Measurements from ENCODE around the gene BICDL2. TPM values are rescaled to one million over a fixed set of nuclear protein-coding genes. Genes with fewer than 3 reads are reported as not detected.

Gene BICDL2
- total and polyA plus RNA-seq, 2 of the 4 experiments (the other 2 are of a cell fraction): 0.17 to 0.18 TPM

DNA sequence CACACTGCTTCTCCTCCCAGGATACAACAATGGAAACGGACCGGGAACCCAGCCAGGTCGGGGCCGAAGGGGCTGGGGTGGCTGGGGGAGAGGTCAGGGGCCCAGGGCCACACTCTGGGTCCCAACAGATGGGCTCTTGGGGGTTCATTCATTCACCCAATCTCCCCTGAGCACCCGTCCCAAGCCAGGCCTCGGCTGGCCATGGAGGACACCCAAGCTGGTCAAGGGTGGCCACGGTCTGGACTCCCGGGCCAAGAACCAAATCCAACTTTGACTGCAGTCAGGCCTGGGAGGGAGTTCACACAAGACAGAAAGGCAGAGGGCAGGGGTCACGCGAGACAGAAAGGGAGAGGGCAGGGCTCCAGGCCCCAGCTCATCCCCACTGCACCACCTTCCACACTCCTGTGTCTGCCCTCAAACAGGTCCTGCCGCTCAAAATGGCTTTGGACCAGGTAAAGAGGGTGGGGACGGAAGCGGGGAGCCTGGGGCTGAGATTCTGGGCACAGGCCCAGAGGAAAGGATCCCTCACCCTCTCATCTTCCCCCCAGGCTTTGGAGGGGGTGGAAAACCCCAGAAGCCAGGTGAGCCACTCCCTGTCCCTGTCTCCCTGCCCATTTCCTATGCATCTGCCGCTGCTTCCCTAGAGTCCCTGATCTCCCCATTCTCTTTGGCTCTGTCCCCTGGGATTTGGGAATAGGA lies 44.2 kb downstream of the BICDL2 start:
- no peak for ATAC-seq (ENCODE audit: low read depth)
- Histone ChIP-seq H3K4me1 (ENCODE audit: control insufficient read depth, insufficient read depth, low read length) (no peaks in the 10 kb centered on the region), H3K36me3 (ENCODE audit: control insufficient read depth, insufficient read depth, low read length) (no peaks in the 10 kb centered on the region), H2AFZ (replicated peaks; ENCODE audit: low read length, poor library complexity) (no peak overlapping the region), H4K20me1 (ENCODE audit: insufficient read depth, low read length) (no peaks in the 10 kb centered on the region), H3K27ac (ENCODE audit: insufficient read depth, low read length) (no peak overlapping the region), H2AK9ac (replicated peaks; ENCODE audit: low read depth, low read length, poor library complexity) (no peak overlapping the region), H2AK5ac (ENCODE audit: low read depth, low read length) (no peak overlapping the region), H3K4me2 (ENCODE audit: low read depth, low read length) (no peak overlapping the region), H3K9ac (ENCODE audit: low read depth, low read length) (no peak overlapping the region), H2BK5ac (ENCODE audit: low read depth, low read length, poor library complexity, severe bottlenecking) (no peak overlapping the region), H3K79me1 (ENCODE audit: low read depth in 1 of 2, low read length in 2 of 2) (no peaks in the 10 kb centered on the region), H2BK20ac (ENCODE audit: low read depth, low read length) (no peak overlapping the region), H2BK120ac (ENCODE audit: low read depth, low read length) (no peak overlapping the region), H3K18ac (ENCODE audit: low read depth, low read length) (no peak overlapping the region), H3K4ac (ENCODE audit: low read depth, low read length) (no peak overlapping the region), H3K27me3 (ENCODE audit: control insufficient read depth, insufficient read depth, low read length) (peaks cover 41% of the 10 kb centered on the region), H4K5ac (ENCODE audit: low read depth, low read length) (no peak overlapping the region), H3K4me3 (ENCODE audit: insufficient read depth, low read depth, low read length) (no peak overlapping the region), H2BK15ac (ENCODE audit: low read depth, low read length) (no peak overlapping the region), H3K9me3 (ENCODE audit: control insufficient read depth, insufficient read depth, low read length) (no peaks in the 10 kb centered on the region), H3K14ac (replicated peaks; ENCODE audit: low read depth, low read length) (no peak overlapping the region), H4K91ac (ENCODE audit: insufficient read depth, low read depth, low read length) (no peak overlapping the region), H3K56ac (ENCODE audit: extremely low read depth, insufficient read depth, low read length) (no peak overlapping the region), H3K23ac (ENCODE audit: low read depth, low read length) (no peak overlapping the region), H4K8ac (ENCODE audit: low read depth in 2 of 2, low read length in 2 of 2) (no peak overlapping the region), H3K9me1 (ENCODE audit: insufficient read depth, low read length) (no peaks in the 10 kb centered on the region)
- no TSS peak for BruUV-seq (replicated peaks)
- POLR2A ChIA-PET (ENCODE audit: unreplicated experiment): no interaction called here
- CTCF ChIA-PET: no interaction called here
- TF ChIP-seq MXI1 (IDR thresholded peaks at IDR 0.05; ENCODE audit: borderline replicate concordance, low read depth, low read length): no peak
- TF ChIP-seq RCOR1 (IDR thresholded peaks at IDR 0.05; ENCODE audit: insufficient replicate concordance, low read length): no peak
- no peak for TF ChIP-seq NFE2L2 (IDR thresholded peaks at IDR 0.05; ENCODE audit: low read depth, low read length)
- TF ChIP-seq, protein P1, sequence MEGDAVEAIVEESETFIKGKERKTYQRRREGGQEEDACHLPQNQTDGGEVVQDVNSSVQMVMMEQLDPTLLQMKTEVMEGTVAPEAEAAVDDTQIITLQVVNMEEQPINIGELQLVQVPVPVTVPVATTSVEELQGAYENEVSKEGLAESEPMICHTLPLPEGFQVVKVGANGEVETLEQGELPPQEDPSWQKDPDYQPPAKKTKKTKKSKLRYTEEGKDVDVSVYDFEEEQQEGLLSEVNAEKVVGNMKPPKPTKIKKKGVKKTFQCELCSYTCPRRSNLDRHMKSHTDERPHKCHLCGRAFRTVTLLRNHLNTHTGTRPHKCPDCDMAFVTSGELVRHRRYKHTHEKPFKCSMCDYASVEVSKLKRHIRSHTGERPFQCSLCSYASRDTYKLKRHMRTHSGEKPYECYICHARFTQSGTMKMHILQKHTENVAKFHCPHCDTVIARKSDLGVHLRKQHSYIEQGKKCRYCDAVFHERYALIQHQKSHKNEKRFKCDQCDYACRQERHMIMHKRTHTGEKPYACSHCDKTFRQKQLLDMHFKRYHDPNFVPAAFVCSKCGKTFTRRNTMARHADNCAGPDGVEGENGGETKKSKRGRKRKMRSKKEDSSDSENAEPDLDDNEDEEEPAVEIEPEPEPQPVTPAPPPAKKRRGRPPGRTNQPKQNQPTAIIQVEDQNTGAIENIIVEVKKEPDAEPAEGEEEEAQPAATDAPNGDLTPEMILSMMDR (conservative IDR thresholded peaks at IDR 0.05; ENCODE audit: low read depth, low read length): no peak
- TF ChIP-seq RAD21 (IDR thresholded peaks at IDR 0.05; ENCODE audit: low read length): no peak
- no peak for TF ChIP-seq FOS (IDR thresholded peaks at IDR 0.05; ENCODE audit: low read depth, low read length)
- no peak for TF ChIP-seq RFX5 (IDR thresholded peaks at IDR 0.05; ENCODE audit: low read depth, low read length)
- TF ChIP-seq, protein P2, sequence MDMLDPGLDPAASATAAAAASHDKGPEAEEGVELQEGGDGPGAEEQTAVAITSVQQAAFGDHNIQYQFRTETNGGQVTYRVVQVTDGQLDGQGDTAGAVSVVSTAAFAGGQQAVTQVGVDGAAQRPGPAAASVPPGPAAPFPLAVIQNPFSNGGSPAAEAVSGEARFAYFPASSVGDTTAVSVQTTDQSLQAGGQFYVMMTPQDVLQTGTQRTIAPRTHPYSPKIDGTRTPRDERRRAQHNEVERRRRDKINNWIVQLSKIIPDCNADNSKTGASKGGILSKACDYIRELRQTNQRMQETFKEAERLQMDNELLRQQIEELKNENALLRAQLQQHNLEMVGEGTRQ (IDR thresholded peaks at IDR 0.05; ENCODE audit: low read depth, low read length): no peak
- TF ChIP-seq CEBPB (IDR thresholded peaks at IDR 0.05; ENCODE audit: low read depth, low read length): no peak
- no peak for TF ChIP-seq ELK1 (IDR thresholded peaks at IDR 0.05; ENCODE audit: borderline replicate concordance, low read depth, low read length)
- TF ChIP-seq SMC3 (IDR thresholded peaks at IDR 0.05; ENCODE audit: low read depth, low read length): no peak
- no peak for TF ChIP-seq CHD1 (IDR thresholded peaks at IDR 0.05; ENCODE audit: low read depth, low read length)
- TF ChIP-seq MAZ (IDR thresholded peaks at IDR 0.05; ENCODE audit: borderline replicate concordance, low read depth, low read length): no peak
- TF ChIP-seq BHLHE40 (IDR thresholded peaks at IDR 0.05; ENCODE audit: low read depth, low read length): no peak
- TF ChIP-seq MAFK (IDR thresholded peaks at IDR 0.05; ENCODE audit: low read depth, low read length): no peak
- no peak for TF ChIP-seq POLR2A (IDR thresholded peaks at IDR 0.05; ENCODE audit: low read depth, low read length)
- WGBS, 2 experiments (ENCODE audit: extremely low coverage in 2 of 2, insufficient read length in 1 of 2): 94% methylated on average over 4 of the region's 14 CpGs; no CpG with 5 or more reads in 1 of the 2 experiments
- intact Hi-C loops (cut with micrococcal nuclease) (no loop called here), dilution Hi-C loops (cut with HindIII; ENCODE audit: low sequenced_read_pairs, unreplicated experiment) (no loop called here), in situ Hi-C loops (cut with MboI; ENCODE audit: low sequenced_read_pairs) (no loop called here)
- DNase-seq: no peak

All from IMR-90 (cell line).